ENCODE data around the gene NBR1.
A peak's percentile ranks its signal among the peaks of the same experiment; 100 is the strongest.
"Not testable (repeated sequence)": the region's sequence is repeated elsewhere in the genome, so short reads cannot be mapped to it uniquely, and the experiment has no call there.

Gene NBR1

DNA sequence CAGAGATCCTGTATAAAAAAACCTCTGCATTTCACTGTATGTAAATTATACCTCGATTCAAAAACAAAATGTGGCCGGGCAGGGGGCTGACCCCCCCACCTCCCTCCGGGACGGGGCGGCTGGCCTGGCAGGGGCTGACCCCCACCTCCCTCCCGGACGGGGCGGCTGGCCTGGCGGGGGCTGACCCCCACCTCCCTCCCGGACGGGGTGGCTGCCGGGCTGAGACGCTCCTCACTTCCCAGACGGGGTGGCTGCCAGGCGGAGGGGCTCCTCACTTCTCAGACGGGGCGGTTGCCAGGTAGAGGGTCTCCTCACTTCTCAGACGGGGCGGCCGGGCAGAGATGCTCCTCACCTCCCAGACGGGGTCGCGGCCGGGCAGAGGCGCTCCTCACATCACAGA is 11.8 kb upstream of the NBR1 start:
- DNase-seq (ENCODE audit: low read depth), result not testable (repeated sequence)

DNA sequence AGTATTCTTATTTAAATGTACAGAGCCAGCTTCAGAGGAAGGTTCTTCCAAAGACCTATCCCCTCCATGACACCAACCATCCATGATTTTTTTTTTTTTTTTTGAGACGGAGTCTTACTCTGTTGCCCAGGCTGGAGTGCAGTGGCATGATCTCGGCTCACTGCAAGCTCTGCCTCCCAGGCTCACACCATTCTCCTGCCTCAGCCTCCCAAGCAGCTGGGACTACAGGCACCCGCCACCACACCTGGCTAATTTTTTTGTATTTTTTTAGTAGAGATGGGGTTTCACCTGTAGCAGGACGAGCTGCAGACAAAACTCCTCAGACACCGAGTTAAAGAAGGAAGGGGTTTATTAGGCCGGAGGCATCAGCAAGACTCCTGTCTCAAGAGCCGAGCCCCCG is 11.1 kb upstream of the NBR1 start:
- not testable (repeated sequence) for DNase-seq (ENCODE audit: low read depth)

DNA sequence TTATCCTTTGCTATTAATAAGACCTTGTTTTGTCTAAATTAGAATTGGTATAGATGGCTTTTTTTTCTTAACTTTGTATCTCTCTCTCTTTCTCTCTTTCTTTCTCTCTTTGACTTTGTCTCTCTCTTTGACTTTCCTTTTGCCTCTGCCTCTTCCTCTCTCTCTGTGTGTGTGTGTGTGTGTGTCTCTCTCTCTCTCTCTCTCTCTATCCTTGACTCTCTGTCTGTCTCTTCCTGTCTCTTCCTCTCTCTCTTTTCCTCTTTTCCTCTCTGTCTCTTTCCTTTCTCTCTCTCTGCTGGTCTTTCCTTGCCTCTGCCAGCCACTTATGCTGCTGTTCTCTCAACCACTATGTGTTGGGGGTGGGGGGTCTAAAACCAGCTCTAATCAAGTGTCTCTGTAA is 5.0 kb upstream of the NBR1 start:
- DNase-seq (ENCODE audit: low read depth), result not testable (repeated sequence)

DNA sequence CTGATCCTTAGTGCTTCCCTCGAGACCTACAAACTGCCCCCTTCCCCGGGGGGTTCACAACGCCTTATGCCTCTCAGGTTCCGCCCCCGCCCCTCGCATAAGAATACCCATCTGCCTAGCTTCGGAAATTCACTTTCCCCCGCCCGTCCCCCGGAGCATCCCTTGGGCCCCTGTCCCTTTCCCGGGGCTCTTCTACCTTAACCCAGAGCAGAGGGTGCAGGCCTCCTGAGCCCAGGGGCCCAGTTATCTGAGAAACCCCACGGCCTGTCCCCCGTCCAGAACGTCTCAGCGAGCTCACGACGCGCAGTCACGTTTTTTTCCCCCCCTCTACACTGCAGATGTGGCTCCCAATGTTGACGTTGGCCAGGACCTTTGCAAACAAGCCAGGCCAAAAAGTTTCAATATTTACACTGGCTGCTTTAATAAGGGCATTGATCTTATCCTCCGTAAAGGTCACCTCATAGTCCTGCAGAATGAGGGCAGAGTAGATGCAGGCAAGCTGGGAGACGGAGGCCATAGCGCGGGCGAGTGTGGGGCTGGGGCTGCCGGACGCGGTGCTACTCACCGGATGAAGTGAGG is 1.4 kb upstream of the NBR1 start:
- no peak for DNase-seq (ENCODE audit: low read depth)

DNA sequence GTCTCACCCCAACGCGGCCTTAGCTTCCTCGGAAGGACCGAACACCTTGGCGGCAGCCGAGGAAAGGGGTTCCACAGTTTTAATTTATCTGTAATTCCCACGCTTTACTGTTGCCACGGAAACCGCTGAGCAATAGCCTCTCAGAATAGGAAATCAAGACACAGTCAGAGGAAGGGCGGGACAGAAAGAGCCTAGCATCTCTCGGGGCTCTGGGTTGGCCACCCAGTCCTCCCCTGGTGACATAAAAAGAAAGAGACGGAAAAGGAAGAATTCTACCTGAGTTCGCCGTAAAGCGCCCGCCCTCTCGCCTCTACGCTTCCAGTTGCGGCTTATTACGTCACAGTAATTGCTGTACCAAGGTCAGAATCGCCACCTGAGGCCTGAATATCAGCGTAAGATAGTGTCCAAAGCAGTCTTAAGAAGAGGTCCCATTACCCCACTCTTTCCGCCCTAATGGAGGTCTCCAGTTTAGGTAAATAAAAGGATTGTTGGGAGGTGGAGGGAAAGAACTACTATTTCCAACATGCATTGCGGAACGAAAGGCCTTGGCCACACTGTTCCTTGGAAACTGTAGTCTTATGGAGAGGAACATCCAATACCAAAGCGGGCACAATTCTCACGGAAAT is 761 bp upstream of the NBR1 start:
- peak; percentile 98 for DNase-seq (ENCODE audit: low read depth)

DNA sequence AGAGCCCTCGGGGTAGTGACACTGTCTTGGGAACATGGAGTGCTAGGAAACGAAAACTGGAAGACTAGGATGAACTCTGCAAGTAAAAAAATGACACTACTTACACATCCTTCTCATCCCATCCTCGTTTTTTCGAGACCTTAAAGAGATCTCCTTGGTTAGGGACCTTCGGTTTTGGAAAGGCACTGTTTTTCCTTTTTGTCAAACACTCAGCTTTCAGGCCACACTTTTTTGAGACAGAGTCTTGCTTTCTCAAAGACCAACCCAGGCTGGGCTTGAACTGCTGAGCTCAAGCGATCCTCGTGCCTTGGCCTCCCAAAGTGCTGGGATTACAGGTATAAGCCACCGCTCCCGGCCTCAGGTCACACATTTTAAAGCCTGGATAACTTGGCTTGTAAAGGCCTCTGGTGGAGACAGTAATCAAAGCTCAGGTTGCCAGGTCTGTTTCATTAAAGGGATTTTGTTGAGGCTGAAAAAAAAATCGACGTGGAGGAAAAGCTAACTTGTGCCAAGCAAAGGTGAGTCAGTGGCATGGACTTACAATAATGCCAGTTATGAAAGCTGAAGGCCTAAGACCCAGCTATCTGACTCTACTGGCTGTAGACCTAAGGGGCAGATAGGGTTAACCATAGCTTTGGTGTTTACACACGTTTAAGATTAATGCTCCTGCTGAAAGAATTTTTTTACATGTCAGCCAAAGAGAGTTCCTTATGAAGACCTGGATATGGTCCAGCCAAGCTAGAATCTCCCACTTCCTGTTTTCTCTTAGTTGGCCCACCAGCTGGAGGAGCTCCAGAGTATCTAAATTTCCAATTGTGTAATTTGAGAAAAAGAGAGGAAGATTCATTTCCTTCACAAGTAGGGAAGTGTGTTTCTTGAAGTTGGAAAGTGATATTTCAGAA is 823 bp downstream of the NBR1 start:
- DNase-seq (ENCODE audit: low read depth), result peak; percentile 95

DNA sequence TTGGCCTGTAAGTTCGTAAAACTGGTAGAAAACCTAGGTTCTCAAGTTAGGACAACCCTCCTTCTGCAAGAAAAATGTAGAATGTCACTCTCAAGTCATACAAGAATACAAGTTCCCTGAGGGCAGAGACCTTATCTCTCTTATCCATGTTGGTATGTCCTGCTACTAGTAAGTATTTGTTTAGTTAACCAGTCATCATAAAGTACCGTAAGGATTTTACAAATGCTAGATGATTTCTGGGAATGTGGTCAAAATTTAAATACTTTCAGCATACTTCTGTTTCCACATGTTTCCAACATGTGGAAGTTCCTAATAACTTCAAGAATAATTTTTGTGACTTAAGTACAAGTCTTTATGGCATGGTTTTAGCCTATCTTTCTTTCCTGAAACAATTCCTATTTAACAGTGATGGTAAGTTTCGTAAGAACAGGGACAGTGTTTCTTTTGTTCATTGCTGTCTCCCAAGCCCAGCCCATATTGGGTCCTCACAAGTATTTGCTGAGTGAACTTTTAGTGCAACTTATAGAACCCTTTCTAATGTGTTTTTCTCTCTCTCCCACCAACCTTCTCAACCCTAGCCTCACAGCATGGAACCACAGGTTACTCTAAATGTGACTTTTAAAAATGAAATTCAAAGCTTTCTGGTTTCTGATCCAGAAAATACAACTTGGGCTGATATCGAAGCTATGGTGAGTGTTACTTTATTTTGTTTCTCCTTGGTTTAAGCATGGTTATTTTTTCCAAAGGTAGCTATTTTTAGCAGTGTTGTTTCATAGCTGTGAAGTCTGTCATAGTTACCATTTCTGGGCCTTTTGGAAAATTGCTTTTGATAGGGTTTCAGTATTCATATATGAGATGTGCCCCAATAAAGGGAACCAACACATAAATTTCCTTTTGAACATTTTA is 4.5 kb downstream of the NBR1 start:
- DNase-seq (ENCODE audit: low read depth), result peak; percentile 85

DNA sequence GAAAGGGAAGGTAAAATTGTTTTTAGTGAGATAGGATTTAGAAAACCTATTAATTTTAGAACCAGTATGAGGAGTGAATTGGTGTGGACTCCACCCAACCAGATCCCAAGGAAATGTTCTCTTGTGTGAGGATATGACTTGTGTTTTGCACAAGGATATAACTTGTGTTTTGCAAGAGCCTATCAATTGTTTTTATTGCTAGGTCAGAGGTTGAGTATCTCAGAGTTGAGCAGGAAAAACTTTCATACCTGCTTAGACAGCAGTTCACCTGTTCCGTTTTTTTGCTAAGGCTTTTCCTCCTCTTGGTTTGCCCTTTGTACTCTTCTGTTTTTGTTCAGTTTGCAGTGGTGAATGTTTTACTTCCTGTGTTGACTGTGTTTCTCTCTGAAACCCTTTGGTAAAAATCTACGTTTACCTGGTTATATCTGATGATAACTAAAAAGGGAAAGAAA is 5.1 kb downstream of the NBR1 start:
- no peak for DNase-seq (ENCODE audit: low read depth)

DNA sequence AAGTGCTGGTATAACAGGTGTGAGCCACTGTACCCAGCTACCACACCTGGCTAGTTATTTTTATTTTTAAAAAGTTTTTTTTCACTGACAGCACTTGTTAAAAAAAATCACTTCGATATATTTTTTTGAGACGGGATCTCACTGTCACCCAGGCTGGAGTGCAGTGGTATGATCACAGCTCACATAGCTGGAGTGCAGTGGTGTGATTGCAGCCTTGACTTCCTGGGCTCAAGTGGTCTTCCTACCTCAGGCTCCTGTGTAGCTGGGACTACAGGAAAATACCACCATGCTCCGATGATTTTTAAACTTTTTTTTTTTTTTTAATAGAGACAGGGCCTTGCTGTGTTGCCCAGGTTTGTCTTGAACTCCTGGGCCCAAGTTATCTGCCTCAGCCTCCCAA is 12.9 kb downstream of the NBR1 start:
- DNase-seq (ENCODE audit: low read depth), result no peak

DNA sequence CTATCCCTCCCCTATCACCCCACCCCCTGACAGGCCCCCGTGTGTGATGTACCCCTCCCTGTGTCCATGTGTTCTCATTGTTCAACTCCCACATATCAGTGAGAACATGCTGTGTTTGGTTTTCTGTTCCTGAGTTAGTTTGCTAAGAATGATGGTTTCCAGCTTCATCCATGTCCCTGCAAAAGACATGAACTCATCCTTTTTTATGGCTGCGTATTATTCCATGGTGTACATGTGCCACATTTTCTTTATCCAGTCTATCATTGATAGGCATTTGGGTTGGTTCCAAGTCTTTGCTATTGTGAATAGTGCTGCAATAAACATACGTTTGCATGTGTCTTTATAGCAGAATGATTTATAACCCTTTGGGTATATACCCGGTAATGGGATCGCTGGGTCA is 15.6 kb downstream of the NBR1 start:
- DNase-seq (ENCODE audit: low read depth), result not testable (repeated sequence)

DNA sequence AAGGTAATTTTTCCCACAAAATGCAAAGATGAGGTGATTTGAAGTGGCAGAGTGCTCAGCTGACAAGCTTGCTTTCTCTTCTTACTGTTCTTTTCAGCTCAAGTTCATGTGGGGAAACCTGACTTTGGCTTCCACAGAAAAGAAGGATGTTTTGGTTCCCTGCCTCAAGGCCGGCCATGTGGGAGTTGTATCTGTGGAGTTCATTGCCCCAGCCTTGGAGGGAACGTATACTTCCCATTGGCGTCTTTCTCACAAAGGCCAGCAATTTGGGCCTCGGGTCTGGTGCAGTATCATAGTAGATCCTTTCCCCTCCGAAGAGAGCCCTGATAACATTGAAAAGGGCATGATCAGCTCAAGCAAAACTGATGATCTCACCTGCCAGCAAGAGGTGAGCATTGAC is 22.2 kb downstream of the NBR1 start:
- no peak for DNase-seq (ENCODE audit: low read depth)

DNA sequence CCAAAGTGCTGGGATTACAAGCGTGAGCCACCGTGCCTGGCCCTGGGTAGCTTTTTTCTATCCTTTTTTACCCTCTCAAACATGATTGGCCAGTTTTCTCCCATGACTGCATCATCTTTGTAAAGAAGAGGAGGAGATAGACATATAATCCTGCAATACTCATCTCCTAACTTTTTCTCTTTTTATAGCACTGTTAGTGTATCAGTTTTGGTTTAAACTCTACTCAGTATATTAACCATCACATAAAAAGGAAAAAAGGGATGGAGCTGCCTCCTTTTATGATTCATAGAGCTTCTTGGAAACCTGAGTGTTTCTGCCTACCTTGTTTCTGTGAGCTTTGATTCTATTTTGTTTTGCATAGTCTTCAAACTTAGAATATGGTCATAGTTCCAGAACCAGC is 28.6 kb downstream of the NBR1 start:
- no peak for DNase-seq (ENCODE audit: low read depth)

DNA sequence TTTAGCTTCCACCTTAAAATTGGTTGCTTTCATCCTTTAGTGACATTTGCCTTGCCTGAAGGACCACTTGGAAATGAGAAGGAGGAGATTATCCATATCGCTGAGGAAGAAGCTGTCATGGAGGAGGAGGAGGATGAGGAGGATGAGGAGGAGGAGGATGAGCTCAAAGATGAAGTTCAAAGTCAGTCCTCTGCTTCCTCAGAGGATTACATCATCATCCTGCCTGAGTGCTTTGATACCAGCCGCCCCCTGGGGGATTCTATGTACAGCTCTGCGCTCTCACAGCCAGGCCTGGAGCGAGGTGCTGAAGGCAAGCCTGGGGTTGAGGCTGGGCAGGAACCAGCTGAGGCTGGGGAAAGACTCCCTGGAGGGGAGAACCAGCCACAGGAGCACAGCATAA is 29.1 kb downstream of the NBR1 start:
- DNase-seq (ENCODE audit: low read depth), result no peak

DNA sequence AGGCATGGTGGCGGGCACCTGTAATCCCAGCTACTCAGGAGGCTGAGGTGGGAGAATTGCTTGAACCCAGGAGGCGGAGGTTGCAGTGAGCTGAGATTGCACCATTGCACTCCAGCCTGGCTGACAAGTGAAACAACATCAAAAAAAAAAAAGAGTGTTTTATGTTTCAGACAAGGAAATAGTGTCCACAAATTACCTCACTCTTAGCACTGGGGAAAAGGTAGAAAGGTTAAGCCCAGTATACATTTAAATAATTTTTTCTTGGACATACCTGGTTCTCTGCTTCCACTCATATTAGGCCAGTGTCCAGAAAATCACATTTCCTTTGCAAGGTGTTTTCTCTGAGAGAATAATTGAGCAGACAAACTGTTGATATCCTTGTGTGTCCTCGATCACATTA is 32.0 kb downstream of the NBR1 start:
- DNase-seq (ENCODE audit: low read depth), result not testable (repeated sequence)

DNA sequence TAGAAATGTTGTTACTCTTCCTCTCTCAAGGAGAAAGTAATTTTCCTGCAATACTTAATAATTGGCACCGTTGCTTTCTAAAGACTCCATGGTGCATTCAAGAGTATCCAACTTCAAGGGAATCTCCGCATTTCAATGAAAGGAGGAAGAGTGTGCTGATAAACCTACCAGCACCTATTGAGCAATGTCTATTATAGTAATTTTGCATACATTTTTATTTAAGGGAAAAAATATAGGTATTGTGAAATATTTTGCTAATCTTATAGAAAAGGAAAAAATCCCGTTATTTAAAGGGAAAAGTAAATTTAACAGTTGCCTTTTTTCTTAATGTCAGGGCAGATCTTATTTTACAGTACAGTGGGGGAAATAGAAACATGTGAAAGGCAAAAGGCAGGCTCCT is 39.6 kb downstream of the NBR1 start:
- DNase-seq (ENCODE audit: low read depth), result no peak

DNA sequence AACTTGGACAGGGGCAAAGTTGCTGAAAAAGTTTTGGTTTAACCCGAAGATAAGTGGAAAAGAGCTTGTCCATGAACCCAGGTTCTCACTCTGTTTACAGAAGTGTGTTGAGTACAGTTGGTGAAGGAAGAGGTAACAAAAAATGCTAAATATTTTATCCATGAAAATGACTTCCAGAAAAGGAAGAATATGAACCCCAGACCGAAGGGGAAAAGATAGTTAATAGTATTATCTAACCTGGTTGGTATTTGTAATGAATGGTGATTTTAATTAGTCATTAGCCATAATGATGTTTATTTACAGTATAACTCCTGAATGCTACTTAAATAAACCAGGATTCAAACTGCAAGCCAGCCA is 40.1 kb downstream of the NBR1 start:
- no peak for DNase-seq (ENCODE audit: low read depth)

DNA sequence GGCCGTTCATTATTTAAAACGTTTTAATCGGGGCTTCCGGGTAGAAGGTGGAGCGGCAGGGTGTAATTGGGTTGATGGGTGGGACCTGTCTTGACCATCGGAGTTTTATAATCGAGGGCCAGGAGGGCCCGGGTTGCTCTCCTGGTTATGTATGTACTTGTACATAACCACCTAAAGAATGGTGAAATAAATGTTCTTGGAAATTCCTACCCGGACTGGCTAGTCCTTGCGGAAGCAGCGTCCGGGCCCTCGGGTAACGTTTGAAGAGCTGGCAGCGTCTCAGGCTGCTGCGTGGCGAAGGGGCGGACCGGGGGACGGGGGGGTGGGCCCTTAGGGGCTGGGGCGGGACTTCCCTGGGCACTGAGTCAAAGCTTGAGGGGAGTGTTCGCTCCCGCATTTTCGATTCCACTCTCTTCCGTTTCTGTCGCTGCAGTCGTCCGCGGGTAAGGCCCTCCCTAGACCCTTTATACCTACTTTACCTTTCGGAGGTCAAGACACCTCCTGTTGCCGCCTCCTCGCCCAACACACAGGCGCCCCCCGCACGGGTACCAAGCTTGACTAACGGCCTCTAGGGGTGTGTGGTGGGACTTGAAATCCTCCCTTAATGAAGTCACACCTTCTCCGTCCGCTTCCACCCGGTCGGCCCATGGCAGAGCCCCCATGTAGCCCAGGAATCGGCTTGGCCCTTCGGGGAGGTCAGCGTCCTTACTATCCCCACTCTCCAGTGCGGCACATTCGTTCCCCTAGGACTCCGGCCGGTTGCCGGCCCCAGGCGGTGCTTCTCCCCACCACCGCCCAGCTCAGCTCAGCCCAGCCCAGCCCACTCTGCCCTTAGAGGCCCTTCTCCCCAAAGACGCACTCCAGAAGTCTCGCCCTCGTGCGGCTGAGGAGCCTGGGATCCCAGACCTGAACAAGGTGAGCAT is 40.7 kb downstream of the NBR1 start, which contains the start of gene TMEM106A:
Gene TMEM106A, plus strand, starts transcription at position 396 of the 923 bp plus-strand sequence. CDS start 1,167 bp downstream, outside the sequence.
- DNase-seq (ENCODE audit: low read depth), result peak; percentile 90

DNA sequence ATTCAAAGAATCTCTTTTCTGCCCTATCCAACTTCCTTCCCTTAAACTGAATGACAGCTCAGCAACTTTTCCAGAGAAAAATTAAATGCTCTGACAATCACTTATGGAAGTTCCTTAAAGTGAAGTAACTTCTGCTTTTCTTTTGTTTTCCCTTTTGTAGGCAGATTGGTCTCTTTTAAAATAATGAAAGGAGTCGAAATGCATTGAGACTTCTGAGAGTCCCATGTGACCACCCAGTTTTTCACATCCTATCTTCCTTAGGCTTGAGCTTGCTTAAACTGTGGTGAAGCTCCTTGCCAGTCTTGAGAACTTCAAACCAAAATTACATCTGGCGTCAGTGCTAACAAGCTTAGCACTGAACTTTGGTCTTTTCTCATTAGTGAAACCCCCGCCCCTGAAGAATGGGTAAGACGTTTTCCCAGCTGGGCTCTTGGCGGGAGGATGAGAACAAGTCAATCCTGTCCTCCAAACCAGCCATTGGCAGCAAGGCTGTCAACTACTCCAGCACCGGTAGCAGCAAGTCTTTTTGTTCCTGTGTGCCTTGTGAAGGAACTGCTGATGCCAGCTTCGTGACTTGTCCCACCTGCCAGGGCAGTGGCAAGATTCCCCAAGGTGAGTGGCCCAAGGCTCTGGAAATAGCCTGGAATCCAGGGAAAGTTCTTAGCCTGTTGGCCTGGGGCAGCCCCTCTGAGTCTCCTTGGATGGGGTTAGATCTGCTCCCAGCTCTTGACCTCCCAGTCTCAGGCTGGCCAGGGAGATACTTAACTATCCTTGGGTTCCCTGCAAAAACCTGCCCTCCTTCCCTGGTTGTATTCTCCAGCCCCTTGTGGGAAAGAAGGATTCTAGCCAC is 41.9 kb downstream of the NBR1 start:
- peak; percentile 5 for DNase-seq (ENCODE audit: low read depth)

DNA sequence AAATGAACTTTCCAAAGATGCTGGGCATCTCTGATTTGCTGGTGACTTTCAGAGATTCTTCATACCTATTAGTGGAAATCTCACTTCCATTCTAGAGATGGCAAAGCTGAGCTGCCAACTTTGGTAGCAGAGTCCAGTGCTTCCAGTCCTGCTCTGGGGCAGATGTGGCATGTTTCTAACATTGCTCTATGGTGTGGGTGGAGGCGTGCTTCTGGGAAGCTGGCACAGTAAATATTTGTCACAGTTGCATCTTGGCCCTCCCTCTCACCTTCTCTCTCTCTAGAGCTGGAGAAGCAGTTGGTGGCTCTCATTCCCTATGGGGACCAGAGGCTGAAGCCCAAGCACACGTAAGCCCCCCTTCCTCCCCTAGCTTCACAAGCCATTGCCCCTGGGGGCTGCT is 42.5 kb downstream of the NBR1 start:
- no peak for DNase-seq (ENCODE audit: low read depth)

DNA sequence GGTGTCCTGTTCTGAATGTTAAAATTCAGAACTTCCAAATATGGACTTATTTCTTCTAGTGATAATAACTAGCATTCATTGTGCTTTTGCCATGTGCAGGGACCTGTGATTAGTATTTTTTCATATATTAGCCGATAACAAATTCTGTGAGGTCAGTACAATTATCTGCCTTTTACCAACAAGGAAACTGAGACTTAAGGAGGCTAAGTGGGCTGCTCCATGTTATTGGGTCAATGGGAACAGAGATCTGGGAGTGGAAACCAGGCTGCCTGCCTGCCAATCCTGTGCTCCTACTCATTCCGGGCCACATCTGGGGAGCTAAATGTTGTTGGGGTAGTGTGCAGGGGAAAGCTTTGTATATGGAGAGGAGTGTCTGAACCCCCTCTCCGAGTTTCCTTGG is 44.3 kb downstream of the NBR1 start:
- DNase-seq (ENCODE audit: low read depth), result no peak
